Fibroblast of skin of back (primary cell): ENCODE results near the gene IFITM10.
A peak's percentile ranks its signal among the peaks of the same experiment; 100 is the strongest.

Source experiments
- DNase-seq: peaks from one replicate; pipeline ENCODE4 v3.0.0-alpha.2; 2013

IFITM10 gene

GRCh38 chr11:1707751-1708150 lies 42.6 kb downstream of the IFITM10 start:
- no peak for DNase-seq

DNA sequence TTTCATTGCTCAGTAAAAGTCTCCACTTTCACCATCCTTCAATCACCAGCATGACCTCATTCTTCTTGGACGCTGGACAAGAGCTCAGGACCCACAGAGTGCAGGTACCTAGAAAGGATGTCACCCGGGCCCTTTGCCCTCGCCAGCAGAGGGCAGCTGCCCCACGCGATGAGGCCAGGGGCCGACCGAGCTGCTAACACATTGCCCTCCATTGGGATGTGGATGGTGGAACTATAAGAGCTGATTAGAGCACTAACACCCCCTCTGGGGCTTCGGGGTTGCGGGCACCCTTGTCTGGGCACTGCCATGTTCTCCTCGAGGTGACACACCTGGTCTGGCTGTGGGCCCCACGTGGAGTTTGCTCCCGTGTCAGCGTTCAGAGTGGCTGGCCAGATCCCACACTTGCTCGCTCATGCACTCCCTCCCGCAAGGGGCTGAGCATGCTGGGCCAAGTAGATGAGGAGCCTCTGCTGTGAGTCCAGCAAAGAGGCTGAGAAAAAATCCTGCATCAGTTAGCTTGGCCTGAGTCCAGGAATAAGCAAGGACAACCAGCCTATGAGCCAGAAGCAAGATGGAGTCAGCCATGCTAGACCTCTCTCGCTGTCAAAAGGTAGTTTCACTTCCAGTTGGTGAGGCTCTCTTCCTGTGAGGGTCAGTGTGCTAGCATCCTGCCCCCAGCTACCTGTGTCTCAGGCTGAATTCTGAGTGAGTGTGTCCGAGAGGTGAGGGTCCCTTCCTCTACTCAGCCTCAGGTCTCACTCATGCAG lies 43.6 kb downstream of the IFITM10 start:
- DNase-seq, result no peak

- DNase-seq, result no peak
Observed at GRCh38 chr11:1705126-1706052, 45.0 kb downstream of the IFITM10 start.

- no peak for DNase-seq
Observed at GRCh38 chr11:1703146-1703545, 47.2 kb downstream of the IFITM10 start.

DNA sequence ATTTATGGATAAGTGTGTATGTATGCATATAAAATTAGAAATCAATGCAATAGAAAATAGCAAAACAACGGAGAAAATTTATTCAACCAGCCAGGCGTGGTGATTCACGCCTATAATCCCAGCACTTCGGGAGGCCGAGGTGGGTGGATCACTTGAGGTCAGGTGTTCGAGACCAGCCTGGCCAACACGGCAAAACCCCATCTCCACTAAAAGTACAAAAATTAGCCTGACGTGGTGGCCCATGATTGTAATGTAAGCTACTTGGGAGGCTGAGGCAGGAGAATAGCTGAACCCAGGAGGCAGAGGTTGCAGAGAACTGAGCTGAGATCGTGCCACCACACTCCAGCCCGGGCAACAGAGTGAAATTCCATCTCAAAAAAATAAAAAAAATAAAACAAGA lies 47.9 kb downstream of the IFITM10 start:
- no peak for DNase-seq

DNA sequence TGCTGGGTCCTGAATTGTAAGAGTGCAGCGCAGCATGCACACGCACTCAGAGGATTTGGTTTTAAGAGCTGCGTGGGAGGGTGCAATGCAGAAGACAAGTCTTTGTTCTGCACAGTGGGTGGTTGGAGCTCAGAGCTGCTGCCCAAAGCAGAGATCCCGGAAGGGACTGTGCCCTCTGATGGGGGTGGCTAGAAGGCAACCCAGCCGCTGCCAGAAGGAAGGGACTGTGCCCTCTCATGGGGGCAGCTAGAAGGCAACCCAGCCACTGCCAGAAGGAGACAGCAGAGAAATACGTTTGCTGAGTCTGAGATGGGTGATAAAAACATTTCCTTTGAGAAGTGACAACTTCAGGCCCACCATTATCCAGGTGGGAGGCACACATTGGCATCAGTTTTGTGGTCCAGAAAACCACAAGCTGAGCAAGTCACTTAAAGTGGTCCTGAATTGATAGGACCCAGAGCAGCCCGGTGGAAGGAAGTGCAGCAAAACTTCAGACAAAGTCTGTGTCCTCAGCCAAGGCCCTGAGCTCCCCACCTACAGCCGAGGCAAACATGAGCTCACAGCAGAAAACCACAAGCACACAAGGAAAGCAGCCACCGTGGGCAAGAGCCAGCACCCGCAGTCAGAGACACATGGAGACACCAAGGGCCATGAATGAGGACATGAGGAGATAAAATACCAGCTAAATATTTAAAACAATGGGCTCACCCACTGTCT lies 49.1 kb downstream of the IFITM10 start:
- no peak for DNase-seq

- DNase-seq, result no peak
Observed at GRCh38 chr11:1699771-1700170, 50.6 kb downstream of the IFITM10 start.

DNA sequence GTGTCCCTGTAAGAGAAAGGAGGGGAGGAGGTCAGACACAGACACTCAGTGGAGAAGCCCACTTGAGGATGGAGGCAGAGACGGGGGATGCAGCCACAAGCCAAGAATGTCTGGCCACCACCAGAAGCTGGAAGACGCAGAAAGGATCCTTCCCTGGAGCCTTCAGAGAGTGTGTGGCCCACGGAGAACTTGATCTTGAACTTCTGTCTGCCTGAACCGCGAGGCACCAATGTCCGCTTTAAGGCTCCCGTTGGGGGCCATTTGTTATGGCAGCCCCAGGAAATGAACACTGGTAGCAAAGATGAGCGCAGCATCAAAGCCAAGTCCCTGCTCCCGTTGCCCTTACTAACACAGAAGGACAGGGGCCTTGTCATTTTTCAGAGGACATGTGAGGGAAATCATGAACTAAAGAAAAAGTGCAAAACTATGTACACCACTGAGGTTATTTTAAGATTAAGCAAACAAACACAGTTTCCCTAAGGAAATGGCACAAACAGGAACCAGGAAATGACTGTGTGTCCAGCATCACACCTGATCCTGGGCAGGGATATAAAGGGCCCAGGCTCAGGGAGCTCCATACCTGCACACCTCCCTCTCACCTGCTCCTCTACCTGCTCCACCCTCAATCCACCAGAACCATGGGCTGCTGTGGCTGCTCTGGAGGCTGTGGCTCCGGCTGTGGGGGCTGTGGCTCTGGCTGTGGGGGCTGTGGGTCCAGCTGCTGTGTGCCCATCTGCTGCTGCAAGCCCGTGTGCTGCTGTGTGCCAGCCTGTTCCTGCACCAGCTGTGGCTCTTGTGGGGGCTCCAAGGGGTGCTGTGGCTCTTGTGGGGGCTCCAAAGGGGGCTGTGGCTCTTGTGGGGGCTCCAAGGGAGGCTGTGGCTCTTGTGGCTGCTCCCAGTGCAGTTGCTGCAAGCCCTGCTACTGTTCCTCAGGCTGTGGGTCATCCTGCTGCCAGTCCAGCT lies 53.5 kb downstream of the IFITM10 start, which contains the start of gene KRTAP5-6:
Gene KRTAP5-6, plus strand, starts transcription at position 588 of the 963 bp plus-strand sequence. Its CDS starts 51 bp downstream, at position 639.
- no peak for DNase-seq

DNA sequence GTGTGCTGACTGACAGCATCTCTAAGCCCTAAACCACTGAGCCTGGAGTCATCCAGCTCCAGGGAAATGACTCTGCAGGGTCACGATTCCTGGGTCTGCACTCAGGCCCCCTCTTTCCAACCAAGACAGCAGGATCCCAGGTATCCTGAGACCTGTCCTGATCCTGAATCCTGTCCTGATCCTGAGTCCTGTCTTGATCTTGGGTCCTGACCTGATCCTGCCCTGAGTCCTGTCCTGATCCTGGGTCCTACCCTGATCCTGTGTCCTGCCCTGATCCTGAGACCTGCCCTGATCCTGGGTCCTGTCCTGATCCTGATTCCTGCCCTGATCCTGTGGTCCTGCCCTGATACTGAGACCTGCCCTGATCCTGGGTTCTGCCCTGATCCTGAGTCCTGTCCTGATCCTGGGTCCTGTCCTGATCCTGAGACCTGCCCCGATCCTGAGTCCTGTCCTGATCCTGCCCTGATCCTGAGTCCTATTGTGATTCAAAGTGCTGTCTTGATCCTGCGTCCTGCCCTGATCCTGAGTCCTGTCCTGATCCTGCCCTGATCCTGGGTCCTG lies 54.8 kb downstream of the IFITM10 start:
- no peak for DNase-seq

DNA sequence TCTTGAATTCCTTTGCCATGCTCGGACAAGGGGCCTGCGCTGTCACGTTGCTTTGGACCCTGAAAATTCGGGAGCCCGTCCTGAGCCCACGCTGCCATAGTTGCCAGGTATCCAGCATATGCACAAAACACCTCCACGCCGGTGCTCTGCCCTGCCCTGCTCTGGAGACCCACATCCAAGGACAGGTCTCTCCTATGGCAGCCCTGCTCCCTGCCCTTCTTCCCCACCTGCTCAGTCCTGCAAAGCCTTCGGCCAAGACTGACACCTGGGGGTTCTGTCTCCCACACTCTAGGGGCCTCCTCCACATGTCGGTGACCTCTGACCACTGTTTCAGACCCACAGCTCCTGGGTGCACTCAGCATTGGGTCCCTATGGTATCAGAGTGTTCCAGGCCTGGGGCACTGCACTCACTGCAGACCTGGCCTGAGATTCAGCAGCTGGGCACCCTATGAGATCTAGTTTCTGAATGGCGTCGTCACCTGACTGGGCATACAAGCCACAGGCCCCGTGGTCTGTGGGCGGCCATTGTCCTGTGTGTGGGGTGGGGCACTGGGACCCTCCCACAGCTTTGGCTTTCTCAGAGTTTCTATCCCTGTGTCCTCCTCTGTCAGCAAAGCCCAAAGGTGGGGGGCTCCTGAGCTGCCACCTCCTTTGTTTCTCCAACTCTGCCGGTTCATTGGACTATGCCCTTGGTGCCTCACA lies 55.4 kb downstream of the IFITM10 start:
- DNase-seq, result no peak

GRCh38 chr11:1694064-1694845 lies 56.1 kb downstream of the IFITM10 start:
- DNase-seq, result peak; percentile 71

DNA sequence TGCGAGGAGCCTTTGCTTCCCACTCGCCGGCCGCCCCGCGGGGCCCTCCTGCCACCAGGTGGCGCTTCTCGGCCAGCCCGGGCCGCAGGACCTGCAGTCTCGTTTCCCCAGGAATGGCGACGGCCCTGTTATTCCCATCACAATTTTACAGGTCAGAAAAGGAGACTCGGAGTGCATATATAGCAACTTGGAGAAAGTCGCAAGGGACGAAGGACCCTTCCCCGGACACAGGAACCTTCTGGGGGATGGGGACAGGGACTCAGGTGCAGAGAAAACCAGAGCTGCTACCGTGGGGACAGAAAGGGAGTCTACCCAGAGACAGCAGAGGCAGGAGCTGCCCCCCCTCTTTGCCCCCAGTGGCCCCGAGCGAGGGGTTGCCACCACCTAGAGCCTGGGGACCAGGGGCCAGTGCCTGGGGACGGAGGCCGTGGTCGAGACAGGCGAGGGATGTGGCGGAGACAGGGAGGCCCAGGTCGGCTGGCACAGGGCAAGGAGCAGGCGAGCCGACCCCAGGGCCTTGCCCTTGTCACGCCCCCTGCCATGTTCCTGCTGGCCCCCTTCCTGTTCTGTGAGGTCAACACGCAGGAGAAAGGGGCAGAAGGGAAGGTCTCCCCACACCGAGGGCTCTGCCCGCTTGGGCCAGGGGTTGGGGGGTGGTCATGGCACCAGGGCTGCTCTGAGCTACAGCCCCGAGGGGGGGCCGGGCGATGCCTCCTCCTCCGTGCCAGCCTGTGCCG lies 56.9 kb downstream of the IFITM10 start:
- DNase-seq, result peak; percentile 69

GRCh38 chr11:1692708-1693326 lies 57.6 kb downstream of the IFITM10 start:
- DNase-seq, result no peak

DNA sequence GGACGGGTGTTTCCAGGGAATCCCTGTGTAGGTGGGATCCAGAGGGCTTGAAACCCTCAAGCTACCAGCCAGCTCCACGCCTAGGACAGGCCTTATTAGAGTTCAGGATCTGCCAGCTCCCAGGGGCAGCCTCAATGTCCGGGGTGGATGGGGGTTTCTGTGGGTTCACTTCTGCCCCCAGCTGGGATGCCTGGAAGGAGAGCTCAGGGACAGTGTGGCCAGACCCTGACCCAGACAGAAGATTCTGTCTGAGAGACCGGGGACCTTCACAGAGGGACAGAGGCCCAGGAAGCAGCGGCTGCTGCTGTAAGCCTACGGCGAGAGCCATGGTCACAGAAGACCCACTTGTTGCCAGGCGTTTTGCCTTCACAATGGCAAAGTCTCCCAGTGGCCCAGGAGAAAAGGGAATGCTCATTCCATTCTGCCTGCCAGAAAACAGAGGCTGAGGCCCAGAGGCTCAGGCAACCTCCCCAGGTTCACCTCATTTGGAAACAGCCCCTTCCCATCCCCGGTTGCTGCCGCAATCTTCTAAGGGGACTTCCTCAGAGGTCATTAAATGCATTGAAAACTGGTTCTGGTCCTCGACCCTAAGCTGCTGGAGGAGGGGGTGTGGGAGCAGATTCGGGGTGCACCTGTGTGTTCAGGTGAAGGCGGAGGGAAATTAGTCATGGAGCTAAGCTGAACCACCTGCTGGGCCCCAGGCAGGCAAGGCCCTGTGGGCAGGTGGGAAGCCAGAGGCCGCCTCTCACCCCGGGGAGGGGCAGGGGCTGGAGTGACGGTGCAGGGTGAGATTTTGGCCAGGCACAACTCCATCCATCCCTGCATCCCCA lies 58.3 kb downstream of the IFITM10 start:
- DNase-seq, result no peak

GRCh38 chr11:1691026-1691877 lies 59.1 kb downstream of the IFITM10 start:
- no peak for DNase-seq

- DNase-seq, result no peak
Observed at GRCh38 chr11:1690167-1691025, 60.0 kb downstream of the IFITM10 start.
